ENCODE results near the gene TMEM39A. TPM values are rescaled to one million over a fixed set of nuclear protein-coding genes. Genes with fewer than 3 reads are reported as not detected.

The TMEM39A gene
- polyA plus RNA-seq, 1 of the 3 experiments (the other 2 are of a cell fraction), result 13.2 TPM

DNA sequence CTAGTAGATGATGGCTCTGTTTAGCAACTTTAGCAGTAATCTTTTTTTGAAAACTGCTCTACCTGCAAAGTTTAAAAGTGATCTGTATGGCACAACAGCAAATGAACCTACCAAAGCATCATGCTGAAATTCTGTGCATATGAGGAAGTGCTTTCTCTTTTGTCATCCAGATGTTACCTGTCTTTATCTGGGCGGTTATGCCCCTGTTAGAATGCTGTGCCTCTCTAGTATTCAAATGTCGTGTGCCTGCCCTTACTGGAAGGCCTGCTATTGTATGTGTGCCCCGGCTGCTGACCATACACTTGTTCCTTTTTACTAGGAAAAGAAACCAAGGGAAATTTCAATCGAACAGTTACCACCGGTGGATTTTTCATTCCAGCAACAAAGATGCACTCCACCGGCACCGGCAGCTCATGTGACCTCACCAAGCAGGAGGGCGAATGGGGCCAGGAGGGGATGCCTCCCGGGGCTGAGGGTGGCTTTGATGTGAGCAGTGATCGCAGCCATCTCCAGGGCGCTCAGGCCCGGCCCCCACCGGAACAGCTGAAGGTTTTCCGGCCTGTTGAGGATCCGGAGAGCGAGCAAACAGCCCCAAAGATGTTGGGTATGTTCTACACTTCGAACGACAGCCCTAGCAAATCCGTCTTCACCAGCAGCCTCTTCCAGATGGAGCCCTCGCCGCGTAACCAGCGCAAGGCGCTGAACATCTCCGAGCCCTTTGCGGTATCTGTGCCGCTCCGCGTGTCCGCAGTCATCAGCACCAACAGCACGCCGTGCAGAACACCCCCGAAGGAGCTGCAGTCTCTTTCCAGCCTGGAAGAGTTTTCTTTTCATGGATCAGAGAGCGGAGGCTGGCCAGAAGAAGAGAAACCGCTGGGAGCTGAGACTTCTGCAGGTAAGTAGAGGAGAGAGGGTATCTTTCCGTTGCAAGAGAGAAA is 61.6 kb downstream of the TMEM39A start (continued):
- TF ChIP-seq, protein P1, sequence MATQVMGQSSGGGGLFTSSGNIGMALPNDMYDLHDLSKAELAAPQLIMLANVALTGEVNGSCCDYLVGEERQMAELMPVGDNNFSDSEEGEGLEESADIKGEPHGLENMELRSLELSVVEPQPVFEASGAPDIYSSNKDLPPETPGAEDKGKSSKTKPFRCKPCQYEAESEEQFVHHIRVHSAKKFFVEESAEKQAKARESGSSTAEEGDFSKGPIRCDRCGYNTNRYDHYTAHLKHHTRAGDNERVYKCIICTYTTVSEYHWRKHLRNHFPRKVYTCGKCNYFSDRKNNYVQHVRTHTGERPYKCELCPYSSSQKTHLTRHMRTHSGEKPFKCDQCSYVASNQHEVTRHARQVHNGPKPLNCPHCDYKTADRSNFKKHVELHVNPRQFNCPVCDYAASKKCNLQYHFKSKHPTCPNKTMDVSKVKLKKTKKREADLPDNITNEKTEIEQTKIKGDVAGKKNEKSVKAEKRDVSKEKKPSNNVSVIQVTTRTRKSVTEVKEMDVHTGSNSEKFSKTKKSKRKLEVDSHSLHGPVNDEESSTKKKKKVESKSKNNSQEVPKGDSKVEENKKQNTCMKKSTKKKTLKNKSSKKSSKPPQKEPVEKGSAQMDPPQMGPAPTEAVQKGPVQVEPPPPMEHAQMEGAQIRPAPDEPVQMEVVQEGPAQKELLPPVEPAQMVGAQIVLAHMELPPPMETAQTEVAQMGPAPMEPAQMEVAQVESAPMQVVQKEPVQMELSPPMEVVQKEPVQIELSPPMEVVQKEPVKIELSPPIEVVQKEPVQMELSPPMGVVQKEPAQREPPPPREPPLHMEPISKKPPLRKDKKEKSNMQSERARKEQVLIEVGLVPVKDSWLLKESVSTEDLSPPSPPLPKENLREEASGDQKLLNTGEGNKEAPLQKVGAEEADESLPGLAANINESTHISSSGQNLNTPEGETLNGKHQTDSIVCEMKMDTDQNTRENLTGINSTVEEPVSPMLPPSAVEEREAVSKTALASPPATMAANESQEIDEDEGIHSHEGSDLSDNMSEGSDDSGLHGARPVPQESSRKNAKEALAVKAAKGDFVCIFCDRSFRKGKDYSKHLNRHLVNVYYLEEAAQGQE (IDR thresholded peaks at IDR 0.05; ENCODE audit: low read depth, low read length), result no peak
- TF ChIP-seq FOSL2 (IDR thresholded peaks at IDR 0.05; ENCODE audit: borderline replicate concordance, low read depth) (no peak), TAF1 (IDR thresholded peaks at IDR 0.05; ENCODE audit: borderline replicate concordance, low read depth, low read length) (no peak)

GRCh38 chr3:119401069-119401468 is 62.3 kb downstream of the TMEM39A start:
- H3K9me3 ChIP-seq, result no peaks in the 10 kb centered on the region
- ChIA-PET POLR2A (no interaction called here), CTCF (no interaction called here)
- H4K20me1 ChIP-seq (ENCODE audit: insufficient read depth), result no peaks in the 10 kb centered on the region
- 96% methylated on average over 5 of the region's 5 CpGs for WGBS (ENCODE audit: low lambda C conversion rate)
- no peak overlapping the region for H2AFZ ChIP-seq (ENCODE audit: low read depth)
- no peaks in the 10 kb centered on the region for H3K9me2 ChIP-seq
- no peaks in the 10 kb centered on the region for H3K79me2 ChIP-seq (ENCODE audit: insufficient read depth)
- H3K27me3 ChIP-seq (ENCODE audit: insufficient read depth), result no peaks in the 10 kb centered on the region
- no peak for TF ChIP-seq JUND (IDR thresholded peaks at IDR 0.05)
- no peak for TF ChIP-seq MAX (IDR thresholded peaks at IDR 0.05; ENCODE audit: low read depth)
- TF ChIP-seq FOXM1 (IDR thresholded peaks at IDR 0.05; ENCODE audit: low read depth), result no peak
- TF ChIP-seq, protein P1 (IDR thresholded peaks at IDR 0.05; ENCODE audit: low read depth, low read length), result no peak
- no peak for TF ChIP-seq RCOR1 (IDR thresholded peaks at IDR 0.05; ENCODE audit: low read length)
- TF ChIP-seq, protein P2, sequence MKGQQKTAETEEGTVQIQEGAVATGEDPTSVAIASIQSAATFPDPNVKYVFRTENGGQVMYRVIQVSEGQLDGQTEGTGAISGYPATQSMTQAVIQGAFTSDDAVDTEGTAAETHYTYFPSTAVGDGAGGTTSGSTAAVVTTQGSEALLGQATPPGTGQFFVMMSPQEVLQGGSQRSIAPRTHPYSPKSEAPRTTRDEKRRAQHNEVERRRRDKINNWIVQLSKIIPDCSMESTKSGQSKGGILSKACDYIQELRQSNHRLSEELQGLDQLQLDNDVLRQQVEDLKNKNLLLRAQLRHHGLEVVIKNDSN (IDR thresholded peaks at IDR 0.05; ENCODE audit: borderline replicate concordance, low read depth), result no peak
- TF ChIP-seq RFX5 (IDR thresholded peaks at IDR 0.05; ENCODE audit: low read length), result no peak
- TF ChIP-seq EZH2phosphoT487 (IDR thresholded peaks at IDR 0.05; ENCODE audit: borderline replicate concordance, low read depth), result no peak
- no peak for TF ChIP-seq USF2 (IDR thresholded peaks at IDR 0.05; ENCODE audit: borderline replicate concordance, low read depth, low read length)
- no peak for TF ChIP-seq GABPA (IDR thresholded peaks at IDR 0.05; ENCODE audit: low read depth)
- no peak for TF ChIP-seq TCF12 (IDR thresholded peaks at IDR 0.05)
- no peak for TF ChIP-seq TAF1 (IDR thresholded peaks at IDR 0.05; ENCODE audit: borderline replicate concordance, low read depth, low read length)
- H3F3A ChIP-seq (replicated peaks; ENCODE audit: insufficient read depth), result no peaks in the 10 kb centered on the region
- H3K4me3 ChIP-seq (ENCODE audit: low read depth in 2 of 2, low read length in 1 of 2), result no peak overlapping the region
- H3K4me1 ChIP-seq (ENCODE audit: control insufficient read depth in 1 of 2, insufficient read depth in 2 of 2, low read depth in 1 of 2, low read length in 1 of 2), result no peaks in the 10 kb centered on the region
- no peak overlapping the region for H3K27ac ChIP-seq (ENCODE audit: low read depth in 2 of 2, low read length in 1 of 2)
- peaks cover 46 to 52% of the 10 kb centered on the region in 2 experiments for H3K36me3 ChIP-seq (replicated peaks in 1 of 2; ENCODE audit: control insufficient read depth in 1 of 2, insufficient read depth in 2 of 2, low read length in 1 of 2)
- H3K4me2 ChIP-seq, result no peak overlapping the region
- no peak for DNase-seq
- no peak overlapping the region for H3K9ac ChIP-seq
